H9 (cell line): ENCODE data around the gene SHISA9. TPM values are rescaled to one million over a fixed set of nuclear protein-coding genes. Genes with fewer than 3 reads are reported as not detected.

ENCODE experiments used
- DNase-seq: peaks from one replicate; pipeline ENCODE4 v3.0.0-alpha.2; 2017
- H2AFZ ChIP-seq: one replicate; pipeline ENCODE4 v1.6.1; 2013; ENCODE audit warnings: mild to moderate bottlenecking, low read length, control low read depth, moderate library complexity
- H2AK5ac ChIP-seq: 2 replicates; pipeline ENCODE4 v1.6.1; 2013; ENCODE audit warnings: low read length, control low read depth, mixed read lengths; ENCODE audit not compliant: insufficient read length
- H2BK120ac ChIP-seq: one replicate; pipeline ENCODE4 v1.6.1; 2013; ENCODE audit warnings: low read depth, mild to moderate bottlenecking, low read length, control low read depth, inconsistent platforms; ENCODE audit not compliant: poor library complexity, severe bottlenecking
- H2BK12ac ChIP-seq: 2 replicates; pipeline ENCODE4 v1.6.1; 2013; ENCODE audit warnings: low read length, control low read depth, mixed read lengths, low read depth; ENCODE audit not compliant: insufficient read length
- H2BK15ac ChIP-seq: 2 replicates; pipeline ENCODE4 v1.6.1; 2013; ENCODE audit warnings: low read depth, low read length, control low read depth
- H2BK20ac ChIP-seq: one replicate; pipeline ENCODE4 v1.6.1; 2013; ENCODE audit warnings: low read depth, mild to moderate bottlenecking, low read length, control low read depth, inconsistent platforms; ENCODE audit not compliant: poor library complexity, severe bottlenecking
- H2BK5ac ChIP-seq: 2 replicates; pipeline ENCODE4 v1.6.1; 2013; ENCODE audit warnings: low read length, control low read depth, mixed read lengths; ENCODE audit not compliant: insufficient read length
- H3K14ac ChIP-seq: 2 replicates; pipeline ENCODE4 v1.6.1; 2013; ENCODE audit warnings: low read length, control low read depth; ENCODE audit not compliant: insufficient read depth
- H3K18ac ChIP-seq: 2 replicates; pipeline ENCODE4 v1.6.1; 2013; ENCODE audit warnings: low read depth, mild to moderate bottlenecking, mixed read lengths, low read length, control low read depth; ENCODE audit not compliant: insufficient read length
- H3K23ac ChIP-seq: 2 replicates; pipeline ENCODE4 v1.6.1; 2013; ENCODE audit warnings: low read length, control low read depth, mixed read lengths, low read depth; ENCODE audit not compliant: insufficient read length
- H3K23me2 ChIP-seq: 2 replicates; pipeline ENCODE4 v1.6.1; 2013; ENCODE audit warnings: low read depth, mild to moderate bottlenecking, mixed read lengths, low read length, control low read depth; ENCODE audit not compliant: insufficient read length, poor library complexity, severe bottlenecking
- H3K27ac ChIP-seq: 2 replicates; pipeline ENCODE4 v1.5.1; 2013; ENCODE audit warnings: low read length, control low read depth, mixed read lengths, low read depth; ENCODE audit not compliant: insufficient read length
- H3K27me3 ChIP-seq: 2 replicates; pipeline ENCODE4 v1.6.1; 2013; ENCODE audit warnings: low read length, control low read depth, inconsistent platforms; ENCODE audit not compliant: insufficient read depth
- H3K4ac ChIP-seq: 2 replicates; pipeline ENCODE4 v1.6.1; 2013; ENCODE audit warnings: low read depth, mild to moderate bottlenecking, control low read depth, inconsistent platforms, low read length, moderate library complexity
- H3K4me1 ChIP-seq: 2 replicates; pipeline ENCODE4 v1.6.1; 2013; ENCODE audit warnings: low read length, control low read depth, inconsistent platforms; ENCODE audit not compliant: insufficient read depth
- H3K4me2 ChIP-seq: 2 replicates; pipeline ENCODE4 v1.6.1; 2013; ENCODE audit warnings: low read length, control low read depth, mixed read lengths; ENCODE audit not compliant: insufficient read length, insufficient read depth
- H3K56ac ChIP-seq: 2 replicates; pipeline ENCODE4 v1.6.1; 2013; ENCODE audit warnings: low read depth, mild to moderate bottlenecking, mixed read lengths, low read length, control low read depth; ENCODE audit not compliant: insufficient read length
- H3K79me1 ChIP-seq: 2 replicates; pipeline ENCODE4 v1.6.1; 2013; ENCODE audit warnings: low read depth, mild to moderate bottlenecking, moderate library complexity, low read length, control low read depth, inconsistent platforms; ENCODE audit not compliant: insufficient read depth, poor library complexity, severe bottlenecking
- H3K79me2 ChIP-seq: 2 replicates; pipeline ENCODE4 v1.6.1; 2013; ENCODE audit warnings: low read length, control low read depth, inconsistent platforms; ENCODE audit not compliant: insufficient read depth
- H3K9ac ChIP-seq: 2 replicates; pipeline ENCODE4 v1.6.1; 2013; ENCODE audit warnings: low read length, control low read depth, mixed read lengths; ENCODE audit not compliant: insufficient read length; ENCODE audit errors: extremely low read depth
- H3K9me3 ChIP-seq: one replicate; pipeline ENCODE4 v1.6.1; 2013; ENCODE audit warnings: low read depth, low read length, inconsistent platforms; ENCODE audit not compliant: control insufficient read depth
- H3T11ph ChIP-seq: one replicate; pipeline ENCODE4 v1.6.1; 2013; ENCODE audit warnings: mild to moderate bottlenecking, low read length, control low read depth, inconsistent platforms
- H4K20me1 ChIP-seq: one replicate; pipeline ENCODE4 v1.6.1; 2013; ENCODE audit not compliant: control insufficient read depth, insufficient read length, insufficient read depth
- H4K5ac ChIP-seq: 2 replicates; pipeline ENCODE4 v1.6.1; 2013; ENCODE audit warnings: low read depth, mild to moderate bottlenecking, mixed read lengths, low read length, control low read depth; ENCODE audit not compliant: insufficient read length
- H4K8ac ChIP-seq: replicated peaks from 2 replicates; pipeline ENCODE4 v1.6.1; 2013; ENCODE audit warnings: low read length, control low read depth, mixed read lengths, low read depth; ENCODE audit not compliant: insufficient read length
- H4K91ac ChIP-seq: 2 replicates; pipeline ENCODE4 v1.6.1; 2013; ENCODE audit warnings: low read depth, mild to moderate bottlenecking, moderate library complexity, mixed read lengths, low read length, control low read depth; ENCODE audit not compliant: insufficient read length
- H3K27ac Mint-ChIP-seq, 3 experiments: 2 replicates in 2 of 3; 3 replicates in 1 of 3; pipeline ENCODE4 v1.8.0; 2020 to 2021; ENCODE audit warnings: mixed read lengths in 3 of 3, mild to moderate bottlenecking in 1 of 3, moderate library complexity in 1 of 3
- H3K27me3 Mint-ChIP-seq: 2 replicates; pipeline ENCODE4 v1.8.0; 2021; ENCODE audit warnings: low read depth, mild to moderate bottlenecking, moderate library complexity, mixed read lengths
- H3K36me3 Mint-ChIP-seq, 3 experiments: 2 replicates in 2 of 3; 3 replicates in 1 of 3; pipeline ENCODE4 v1.8.0; 2020 to 2021; ENCODE audit warnings: low read depth in 3 of 3, mixed read lengths in 3 of 3; ENCODE audit not compliant: insufficient read depth in 1 of 3
- H3K4me1 Mint-ChIP-seq, 2 experiments: 2 replicates each; pipeline ENCODE4 v1.8.0; 2020; ENCODE audit warnings: mixed read lengths in 2 of 2
- H3K4me3 Mint-ChIP-seq, 2 experiments: 2 replicates in 1 of 2; 3 replicates in 1 of 2; pipeline ENCODE4 v1.8.0; 2020 to 2021; ENCODE audit warnings: mild to moderate bottlenecking in 2 of 2, mixed read lengths in 2 of 2, moderate library complexity in 1 of 2
- H3K9me3 Mint-ChIP-seq, 2 experiments: 2 replicates in 1 of 2; 3 replicates in 1 of 2; pipeline ENCODE4 v1.8.0; 2020; ENCODE audit warnings: mild to moderate bottlenecking in 2 of 2, mixed read lengths in 2 of 2, moderate library complexity in 1 of 2
- WGBS: extraction: QIAGEN DNeasy Blood & Tissue Kit; methylation state at CpG from one replicate; pipeline ENCODE4 v1.1.7; 2013; ENCODE audit warnings: missing lambda C conversion rate, low lambda C conversion rate, mixed read lengths; ENCODE audit not compliant: insufficient read length; ENCODE audit errors: extremely low coverage; 5-methylcytosine and 5-hydroxymethylcytosine counted together
- total RNA-seq: library from RNA; stranded (reverse); gene quantifications from 2 replicates; pipeline ENCODE4 v1.2.1, GENCODE V29; 2021
- TF ChIP-seq, protein P1 (sequence below): fragments of 200-600 bp; sonication (generic); conservative IDR thresholded peaks from 3 replicates; pipeline ENCODE4 v1.8.0; 2021; ENCODE audit warnings: antibody characterized with exemption, mild to moderate bottlenecking

The SHISA9 gene
- total RNA-seq, 1 experiment from 2014 or later, result 7.0 TPM

DNA sequence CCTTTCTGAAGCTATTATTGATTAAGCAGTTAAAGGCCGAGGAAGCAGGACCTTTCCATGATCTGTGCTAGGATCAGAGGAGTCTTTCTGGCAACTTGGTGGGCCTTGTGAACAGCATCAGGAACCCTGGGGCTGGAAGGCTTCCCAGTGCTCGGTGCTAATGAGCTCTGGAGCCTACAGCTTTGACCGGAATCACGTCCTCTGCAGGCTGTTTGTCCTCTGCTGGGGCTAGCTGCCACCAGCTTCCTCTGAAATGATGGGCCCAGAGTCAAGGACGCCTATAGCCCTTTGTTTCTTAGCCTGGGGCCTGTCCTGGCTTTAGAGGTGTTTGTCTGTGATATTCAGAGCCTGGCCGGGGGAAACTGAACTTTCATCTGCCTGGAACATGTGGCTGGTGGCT, 111.6 kb downstream of the SHISA9 start:
- Histone ChIP-seq H2BK12ac (no peak overlapping the region), H3K4me2 (no peak overlapping the region), H3T11ph (no peak overlapping the region), H3K14ac (no peak overlapping the region; the same call in 1 of the 2 replicates), H4K20me1 (peaks cover 5% of the 10 kb centered on the region), H2AFZ (no peak overlapping the region), H4K5ac (no peak overlapping the region), H3K18ac (no peak overlapping the region), H2BK120ac (no peak overlapping the region), H3K23me2 (no peaks in the 10 kb centered on the region), H3K23ac (no peak overlapping the region), H3K4ac (no peak overlapping the region), H2BK15ac (no peak overlapping the region), H2BK5ac (no peak overlapping the region), H4K91ac (no peak overlapping the region), H3K4me1 (peaks cover 24% of the 10 kb centered on the region), H4K8ac (no peak overlapping the region), H3K27ac (no peak overlapping the region), H3K56ac (no peak overlapping the region), H2BK20ac (no peak overlapping the region), H3K9ac (no peak overlapping the region), H3K27me3 (no peaks in the 10 kb centered on the region), H2AK5ac (no peak overlapping the region), H3K9me3 (no peaks in the 10 kb centered on the region), H3K79me1 (no peaks in the 10 kb centered on the region), H3K79me2 (0 out of 2 replicates have a peak, but pooled peaks cover 3% of the 10 kb centered on the region)
- no peaks in the 10 kb centered on the region for H3K27me3 Mint-ChIP-seq
- H3K4me3 Mint-ChIP-seq, result no peak overlapping the region
- no peaks in the 10 kb centered on the region for H3K9me3 Mint-ChIP-seq
- DNase-seq, result peak; percentile 26
- TF ChIP-seq, protein P1, sequence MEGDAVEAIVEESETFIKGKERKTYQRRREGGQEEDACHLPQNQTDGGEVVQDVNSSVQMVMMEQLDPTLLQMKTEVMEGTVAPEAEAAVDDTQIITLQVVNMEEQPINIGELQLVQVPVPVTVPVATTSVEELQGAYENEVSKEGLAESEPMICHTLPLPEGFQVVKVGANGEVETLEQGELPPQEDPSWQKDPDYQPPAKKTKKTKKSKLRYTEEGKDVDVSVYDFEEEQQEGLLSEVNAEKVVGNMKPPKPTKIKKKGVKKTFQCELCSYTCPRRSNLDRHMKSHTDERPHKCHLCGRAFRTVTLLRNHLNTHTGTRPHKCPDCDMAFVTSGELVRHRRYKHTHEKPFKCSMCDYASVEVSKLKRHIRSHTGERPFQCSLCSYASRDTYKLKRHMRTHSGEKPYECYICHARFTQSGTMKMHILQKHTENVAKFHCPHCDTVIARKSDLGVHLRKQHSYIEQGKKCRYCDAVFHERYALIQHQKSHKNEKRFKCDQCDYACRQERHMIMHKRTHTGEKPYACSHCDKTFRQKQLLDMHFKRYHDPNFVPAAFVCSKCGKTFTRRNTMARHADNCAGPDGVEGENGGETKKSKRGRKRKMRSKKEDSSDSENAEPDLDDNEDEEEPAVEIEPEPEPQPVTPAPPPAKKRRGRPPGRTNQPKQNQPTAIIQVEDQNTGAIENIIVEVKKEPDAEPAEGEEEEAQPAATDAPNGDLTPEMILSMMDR, result no peak
- WGBS, result no CpG with 5 or more reads among the region's 6 CpGs
- no peak overlapping the region for H3K27ac Mint-ChIP-seq
- H3K4me1 Mint-ChIP-seq, result peaks cover 37 to 55% of the 10 kb centered on the region in 2 experiments
- no peaks in the 10 kb centered on the region for H3K36me3 Mint-ChIP-seq
